ENCODE measurements around the gene MVP.
"Not testable (repeated sequence)": the region's sequence is repeated elsewhere in the genome, so short reads cannot be mapped to it uniquely, and the experiment has no call there.

The MVP gene

GRCh38 chr16:29815793-29816693 lies 4.2 kb upstream of the MVP start, which contains the start of gene PAGR1:
TSS of gene PAGR1 (plus strand) at chr16:29816152. CDS start at chr16:29816526, 374 bp downstream.
- peak; percentile 97 to 99 for DNase-seq

DNA sequence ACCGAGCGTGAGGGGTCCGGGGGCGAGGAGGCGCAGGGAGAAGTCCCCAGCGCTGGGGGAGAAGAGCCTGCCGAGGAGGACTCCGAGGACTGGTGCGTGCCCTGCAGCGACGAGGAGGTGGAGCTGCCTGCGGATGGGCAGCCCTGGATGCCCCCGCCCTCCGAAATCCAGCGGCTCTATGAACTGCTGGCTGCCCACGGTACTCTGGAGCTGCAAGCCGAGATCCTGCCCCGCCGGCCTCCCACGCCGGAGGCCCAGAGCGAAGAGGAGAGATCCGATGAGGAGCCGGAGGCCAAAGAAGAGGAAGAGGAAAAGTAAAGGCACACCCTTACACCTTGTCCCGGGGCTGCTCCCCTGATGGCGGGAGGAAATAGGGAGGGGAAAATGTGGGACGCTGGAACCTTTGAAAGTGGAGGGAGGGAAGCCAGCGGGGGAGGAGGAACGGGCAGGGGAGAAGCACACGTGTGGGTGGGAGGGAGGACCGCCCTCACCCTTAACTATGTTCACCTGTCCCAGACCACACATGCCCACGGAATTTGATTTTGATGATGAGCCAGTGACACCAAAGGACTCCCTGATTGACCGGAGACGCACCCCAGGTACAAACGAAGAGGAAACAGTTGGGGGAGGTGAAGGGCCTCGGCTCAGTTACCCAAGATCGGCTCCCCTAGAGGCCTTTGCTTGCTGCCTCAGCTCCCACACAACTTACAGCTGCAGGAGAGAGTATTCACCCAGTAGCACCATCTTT lies 3.4 kb upstream of the MVP start:
- peak; percentile 56 for DNase-seq

DNA sequence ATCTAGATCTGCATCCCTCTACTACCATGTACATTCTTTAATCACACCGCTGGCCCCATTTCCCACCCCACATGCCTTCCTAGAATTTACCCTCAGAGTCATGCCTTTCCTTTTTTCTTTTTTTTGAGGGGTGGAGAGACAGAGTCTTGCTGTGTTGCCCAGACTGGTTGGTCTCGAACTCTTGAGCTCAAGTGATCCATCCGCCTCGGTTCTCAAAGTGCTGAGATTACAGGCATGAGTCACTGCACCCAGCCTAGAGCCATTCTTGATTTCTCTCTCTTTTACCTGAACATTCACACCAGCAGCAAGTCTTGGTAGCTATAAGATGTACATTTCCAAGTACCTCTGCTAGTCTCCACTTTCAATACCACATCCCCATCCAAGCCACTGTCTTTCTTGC lies 2.2 kb upstream of the MVP start:
- DNase-seq = no peak

- no peak for DNase-seq
Measured at GRCh38 chr16:29819506-29819905, 756 bp upstream of the MVP start.

DNA sequence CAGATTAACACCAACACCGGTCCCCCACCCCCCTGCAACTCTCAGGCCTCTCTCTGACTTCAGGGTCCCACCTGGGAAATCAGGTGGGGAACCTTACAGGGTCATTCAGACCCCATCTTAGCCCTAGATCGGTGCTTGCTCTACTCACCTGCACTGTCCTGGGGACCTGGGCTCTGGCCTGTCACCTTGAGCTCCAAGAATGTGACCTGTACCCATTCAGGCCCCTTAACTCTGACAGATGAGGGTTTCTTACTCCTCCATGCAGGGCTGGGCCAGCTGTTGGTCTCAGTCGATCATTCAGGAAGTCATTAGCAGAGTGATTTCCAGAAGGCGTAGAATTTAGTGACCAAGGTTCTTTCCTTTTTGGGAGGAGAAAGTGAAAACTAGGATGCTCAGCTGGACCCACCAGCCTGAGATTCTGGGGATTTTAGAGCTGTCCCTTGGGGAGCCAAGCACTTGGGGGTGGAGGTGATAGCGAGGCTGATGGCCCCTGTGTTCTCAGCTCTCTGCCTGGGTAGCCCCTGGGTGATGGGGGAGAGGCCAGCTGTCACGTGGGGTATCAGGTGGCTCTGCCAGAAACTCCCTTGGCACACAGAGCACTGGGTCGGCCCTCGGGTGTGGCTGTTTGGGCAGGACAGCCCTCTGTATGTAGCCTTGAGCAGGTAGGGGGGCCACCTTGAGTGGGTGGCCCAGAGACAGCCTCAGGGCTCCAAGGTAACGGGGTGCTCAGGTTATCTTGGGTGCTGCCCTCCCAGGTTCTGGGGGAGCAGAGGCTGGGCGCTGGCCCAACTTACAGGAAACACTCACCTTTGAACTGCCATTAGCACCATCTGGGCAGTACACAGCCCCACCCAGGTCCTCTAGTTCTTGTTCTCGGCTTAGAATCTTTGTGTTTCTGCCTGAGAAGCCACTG lies 724 bp downstream of the MVP start:
- DNase-seq = no peak

DNA sequence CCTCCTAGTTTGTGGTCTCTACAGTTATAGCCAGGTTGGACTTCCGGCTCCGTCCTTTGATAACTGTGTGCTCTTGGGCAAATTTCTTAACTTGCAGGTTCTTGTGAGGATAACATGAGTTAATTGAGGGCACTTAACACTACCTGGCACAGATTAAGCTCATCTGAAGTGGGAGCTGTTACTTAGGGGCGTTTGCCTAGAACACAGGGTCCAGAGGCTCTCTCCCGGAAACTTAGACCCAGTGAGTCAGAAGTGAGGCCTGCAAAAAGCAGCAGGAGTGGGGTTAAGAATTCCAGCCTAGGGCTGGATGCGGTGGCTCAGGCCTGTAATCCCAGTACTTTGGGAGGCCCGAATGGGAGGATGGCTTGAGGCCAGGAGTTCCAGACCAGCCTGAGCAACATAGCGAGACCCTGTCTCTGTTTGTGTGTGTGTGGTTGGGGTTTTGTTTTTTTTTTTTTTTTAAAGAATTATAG lies 1.4 kb downstream of the MVP start:
- no peak for DNase-seq

DNA sequence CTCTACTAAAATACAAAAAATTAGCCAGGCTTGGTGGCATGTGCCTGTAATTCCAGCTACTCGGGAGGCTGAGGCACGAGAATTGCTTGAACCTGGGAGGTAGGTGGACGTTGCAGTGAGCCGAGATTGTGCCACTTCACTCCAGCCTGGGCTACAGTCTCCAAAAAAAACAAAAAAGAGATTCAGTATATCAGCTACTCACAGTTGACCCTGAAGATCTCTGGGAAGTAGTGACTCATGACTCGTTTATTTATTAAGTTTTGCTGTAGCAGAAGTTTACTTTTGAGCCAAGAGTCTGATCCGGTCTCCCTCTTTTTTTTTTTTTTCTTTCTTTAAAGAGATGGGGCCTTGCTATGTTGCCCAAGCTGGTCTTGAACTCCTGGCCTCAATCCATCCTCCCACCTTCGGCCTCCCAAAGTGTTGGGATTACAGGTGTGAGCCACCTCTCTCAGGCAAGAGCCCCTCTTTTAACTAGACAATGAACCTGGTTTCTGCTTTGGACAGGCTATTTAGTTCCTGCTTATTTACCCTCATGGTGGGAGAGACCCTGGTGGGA lies 4.4 kb downstream of the MVP start:
- DNase-seq = no peak

GRCh38 chr16:29825145-29826044 lies 5.1 kb downstream of the MVP start:
- DNase-seq = no peak

GRCh38 chr16:29826342-29826695 lies 6.1 kb downstream of the MVP start:
- DNase-seq = no peak

GRCh38 chr16:29830774-29831173 lies 10.5 kb downstream of the MVP start:
- DNase-seq = no peak

DNA sequence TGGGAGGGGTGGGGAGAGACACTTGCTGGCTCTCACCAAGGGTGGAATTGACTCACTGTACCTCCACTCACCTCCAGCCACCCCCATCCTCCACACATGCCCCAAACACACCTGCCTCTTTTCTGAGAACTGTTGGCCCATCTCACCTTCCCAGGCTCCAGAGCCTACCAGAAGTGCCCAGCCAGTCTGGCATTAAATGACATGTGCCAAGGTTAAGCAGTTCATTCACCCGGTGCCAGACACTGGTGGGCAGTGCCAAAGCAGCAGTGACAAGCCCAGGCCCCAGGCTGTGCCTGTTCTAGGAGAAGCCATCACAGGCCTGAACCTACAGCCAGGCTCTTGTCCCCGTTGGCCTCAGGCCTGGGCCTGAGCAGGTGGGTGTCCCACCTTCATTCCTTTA lies 11.2 kb downstream of the MVP start:
- no peak for DNase-seq

DNA sequence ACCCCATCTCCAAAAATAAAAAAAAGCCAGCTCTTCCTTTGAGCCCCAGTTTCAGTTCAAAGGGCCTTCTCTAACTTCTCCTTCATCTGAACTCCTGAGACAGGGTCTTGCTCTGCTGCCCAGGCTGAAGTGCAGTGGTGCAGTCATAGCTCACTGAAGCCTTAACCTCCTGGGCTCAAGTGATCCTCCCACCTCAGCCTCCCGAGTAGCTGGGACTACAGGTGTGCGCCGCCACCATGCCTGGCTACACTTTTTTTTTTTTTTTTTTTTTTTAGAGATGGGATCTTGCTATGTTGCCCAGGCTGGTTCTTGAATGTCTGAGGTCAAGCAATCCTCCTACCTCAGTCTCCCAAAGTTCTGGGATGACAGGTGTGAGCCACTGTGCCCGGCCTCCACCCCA lies 13.0 kb downstream of the MVP start:
- DNase-seq = not testable (repeated sequence)

DNA sequence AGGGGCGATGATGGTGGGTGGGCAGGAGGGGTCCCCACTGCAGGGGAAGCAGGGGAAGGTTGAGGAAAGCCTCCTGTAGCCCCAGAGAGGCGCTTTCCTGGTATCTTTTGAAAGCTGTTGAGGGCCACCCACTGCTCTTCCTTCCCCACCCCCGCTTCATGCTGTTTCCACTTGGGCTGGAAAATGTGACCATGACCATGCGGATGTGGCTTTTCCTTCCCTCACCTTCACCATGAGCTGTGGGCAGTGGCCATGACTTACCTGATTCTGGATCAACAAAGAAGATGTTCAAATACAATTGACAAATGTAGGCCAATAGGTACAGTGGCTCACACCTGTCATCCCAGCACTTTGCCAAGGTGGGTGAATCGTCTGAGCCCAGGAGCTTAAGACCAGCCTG lies 13.8 kb downstream of the MVP start:
- no peak for DNase-seq

DNA sequence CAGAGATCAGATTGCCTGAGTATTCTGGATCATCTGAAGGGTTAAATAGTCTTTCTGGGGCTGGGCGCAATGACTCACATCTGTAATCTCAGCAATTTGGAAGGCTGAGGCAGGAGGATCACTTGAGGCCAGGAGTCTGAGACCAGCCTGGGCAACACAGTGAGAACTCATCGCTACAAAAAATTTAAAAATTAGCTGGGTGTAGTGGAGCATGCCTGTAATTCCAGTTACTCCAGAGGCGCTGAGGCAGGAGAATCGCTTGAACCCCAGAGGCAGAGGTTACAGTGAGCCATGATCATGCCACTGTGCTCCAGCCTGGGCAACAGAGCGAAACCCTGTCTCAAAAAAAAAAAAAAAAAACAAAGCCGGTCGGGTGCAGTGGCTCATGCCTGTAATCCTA lies 15.7 kb downstream of the MVP start:
- DNase-seq = no peak

DNA sequence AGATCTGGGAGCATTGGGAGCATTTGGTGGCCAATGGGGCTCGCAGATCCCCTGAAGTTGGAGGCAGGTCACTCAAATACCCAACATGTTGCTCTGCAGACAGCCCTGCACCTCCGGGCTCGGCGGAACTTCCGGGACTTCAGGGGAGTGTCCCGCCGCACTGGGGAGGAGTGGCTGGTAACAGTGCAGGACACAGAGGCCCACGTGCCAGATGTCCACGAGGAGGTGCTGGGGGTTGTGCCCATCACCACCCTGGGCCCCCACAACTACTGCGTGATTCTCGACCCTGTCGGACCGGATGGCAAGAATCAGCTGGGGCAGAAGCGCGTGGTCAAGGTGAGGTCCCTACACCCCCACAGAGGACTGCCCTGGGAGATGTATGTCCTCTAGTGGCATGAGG lies 16.4 kb downstream of the MVP start:
- DNase-seq = no peak

DNA sequence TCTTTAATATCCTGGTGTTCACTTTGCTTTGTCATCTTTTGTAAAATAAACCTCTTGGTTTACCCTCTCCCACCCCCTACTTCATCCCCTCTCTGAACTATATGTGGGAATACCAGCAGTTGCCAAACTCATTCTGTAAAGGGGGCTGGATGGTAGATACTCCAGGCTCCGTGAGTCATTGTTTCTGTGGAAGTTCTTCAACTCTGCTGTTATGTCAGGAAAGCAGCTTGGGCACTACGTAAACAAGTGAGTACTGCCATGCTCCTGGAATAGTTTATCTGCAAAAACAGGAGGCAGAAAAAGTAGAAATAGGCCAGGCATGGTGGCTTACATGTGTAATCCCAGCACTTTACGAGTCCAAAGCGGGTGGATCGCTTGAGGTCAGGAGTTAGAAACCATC lies 17.6 kb downstream of the MVP start:
- no peak for DNase-seq

GRCh38 chr16:29839822-29840221 lies 19.6 kb downstream of the MVP start:
- no peak for DNase-seq

DNA sequence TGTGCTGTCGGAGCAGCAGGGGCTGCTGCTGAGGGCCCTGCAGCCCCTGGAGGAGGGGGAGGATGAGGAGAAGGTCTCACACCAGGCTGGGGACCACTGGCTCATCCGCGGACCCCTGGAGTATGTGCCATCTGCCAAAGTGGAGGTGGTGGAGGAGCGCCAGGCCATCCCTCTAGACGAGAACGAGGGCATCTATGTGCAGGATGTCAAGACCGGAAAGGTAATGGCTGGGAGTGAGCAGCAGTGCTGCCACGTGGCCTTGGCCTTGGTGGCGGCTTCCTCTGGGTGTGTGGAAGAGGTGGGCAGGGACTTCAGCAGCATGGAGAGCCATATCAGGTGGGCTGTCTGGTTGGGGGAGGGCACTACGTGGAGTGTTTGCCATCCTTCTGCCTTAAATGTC lies 20.0 kb downstream of the MVP start:
- no peak for DNase-seq

- DNase-seq = no peak
Measured at GRCh38 chr16:29841631-29842030, 21.4 kb downstream of the MVP start.

DNA sequence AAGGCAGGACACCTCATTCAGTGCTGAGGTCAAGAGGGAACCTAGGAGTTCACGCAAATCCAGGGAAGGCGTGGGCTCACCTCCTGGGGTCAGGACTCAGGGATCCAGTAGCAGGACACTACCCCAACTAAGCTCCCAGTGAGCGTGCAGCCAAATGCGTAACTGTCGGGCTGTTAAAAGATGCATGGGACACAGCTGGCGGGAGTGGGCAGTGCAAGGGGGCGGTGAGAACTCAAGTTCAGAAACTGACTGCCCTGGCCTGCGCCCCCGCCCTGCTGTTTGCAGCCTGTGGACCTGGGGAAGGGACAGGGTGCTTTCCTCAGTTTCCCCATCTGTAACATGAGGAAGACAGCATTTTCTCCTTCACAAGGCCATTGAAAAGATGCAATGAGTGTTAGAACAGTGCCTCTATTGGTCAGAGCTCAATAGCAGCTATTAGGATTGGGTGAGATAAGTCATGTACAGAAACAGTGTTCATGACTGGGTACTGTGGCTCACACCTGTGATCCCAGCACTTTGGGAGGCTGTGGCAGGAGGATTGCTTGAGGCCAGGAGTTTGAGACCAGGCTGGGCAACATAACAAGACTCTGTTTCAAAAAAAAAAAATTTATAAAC lies 22.6 kb downstream of the MVP start:
- peak; percentile 4 to 9 for DNase-seq

DNA sequence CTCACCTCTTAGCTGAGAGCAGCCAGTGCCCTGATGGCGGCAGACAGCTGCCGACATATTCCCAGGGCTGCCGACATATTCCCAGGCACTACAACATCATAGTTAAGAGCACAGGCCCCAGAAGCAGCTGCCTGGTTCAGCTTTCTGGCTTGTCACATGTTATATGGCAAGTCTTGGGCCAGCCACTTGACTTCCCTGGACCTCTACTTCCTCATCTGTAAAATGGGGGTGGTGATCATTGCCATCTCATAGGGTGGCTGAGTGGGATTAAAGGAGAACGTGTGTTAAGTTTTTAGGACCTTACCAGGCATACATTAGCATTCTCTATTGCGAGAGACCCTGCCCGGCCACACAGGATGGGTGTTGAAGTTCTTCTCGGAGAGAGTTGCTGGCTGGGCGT lies 23.7 kb downstream of the MVP start:
- DNase-seq = no peak

All from AML-193 (cell line).